Astrocyte of the spinal cord (primary cell): ENCODE data around the gene CLTCL1.

Source experiments
- DNase-seq: peaks from one replicate; pipeline ENCODE4 v3.0.0; 2011; ENCODE audit warnings: low read depth, low spot score
- H3K4me3 ChIP-seq: 2 replicates; pipeline ENCODE4 v1.5.1; 2011; ENCODE audit warnings: low read depth, mild to moderate bottlenecking, low read length, moderate library complexity
- in situ Hi-C: cut with HindIII; loops from 2 replicates; pipeline ENCODE4 v1.10.0; 2017; ENCODE audit warnings: low sequenced_read_pairs
- TF ChIP-seq, protein P1 (sequence below): IDR thresholded peaks from 2 replicates; pipeline ENCODE4 v1.5.1; 2012; ENCODE audit warnings: low read depth, mild to moderate bottlenecking, low read length, inconsistent platforms

CLTCL1 gene

DNA sequence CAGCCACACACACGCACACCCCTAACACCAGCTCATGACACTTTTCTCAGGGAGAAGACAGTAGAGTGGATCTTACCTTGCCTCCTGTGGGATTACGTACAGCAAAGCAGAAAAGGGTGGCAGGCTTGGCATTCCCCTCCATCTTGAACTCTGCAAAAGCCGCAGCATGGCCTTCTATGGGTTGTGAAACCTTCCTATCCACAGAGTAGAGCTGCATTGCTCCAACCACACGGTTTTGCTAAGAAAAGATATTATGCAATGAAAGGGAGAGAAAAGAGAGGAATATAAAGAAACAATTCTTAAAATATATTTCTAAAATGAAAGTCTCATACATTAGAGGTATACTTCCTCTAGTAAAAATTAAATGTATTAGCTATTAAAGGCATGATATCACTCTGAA, 48.8 kb downstream of the CLTCL1 start:
- DNase-seq: no peak
- in situ Hi-C loops: no loop called here
- H3K4me3 ChIP-seq: no peak overlapping the region
- TF ChIP-seq, protein P1, sequence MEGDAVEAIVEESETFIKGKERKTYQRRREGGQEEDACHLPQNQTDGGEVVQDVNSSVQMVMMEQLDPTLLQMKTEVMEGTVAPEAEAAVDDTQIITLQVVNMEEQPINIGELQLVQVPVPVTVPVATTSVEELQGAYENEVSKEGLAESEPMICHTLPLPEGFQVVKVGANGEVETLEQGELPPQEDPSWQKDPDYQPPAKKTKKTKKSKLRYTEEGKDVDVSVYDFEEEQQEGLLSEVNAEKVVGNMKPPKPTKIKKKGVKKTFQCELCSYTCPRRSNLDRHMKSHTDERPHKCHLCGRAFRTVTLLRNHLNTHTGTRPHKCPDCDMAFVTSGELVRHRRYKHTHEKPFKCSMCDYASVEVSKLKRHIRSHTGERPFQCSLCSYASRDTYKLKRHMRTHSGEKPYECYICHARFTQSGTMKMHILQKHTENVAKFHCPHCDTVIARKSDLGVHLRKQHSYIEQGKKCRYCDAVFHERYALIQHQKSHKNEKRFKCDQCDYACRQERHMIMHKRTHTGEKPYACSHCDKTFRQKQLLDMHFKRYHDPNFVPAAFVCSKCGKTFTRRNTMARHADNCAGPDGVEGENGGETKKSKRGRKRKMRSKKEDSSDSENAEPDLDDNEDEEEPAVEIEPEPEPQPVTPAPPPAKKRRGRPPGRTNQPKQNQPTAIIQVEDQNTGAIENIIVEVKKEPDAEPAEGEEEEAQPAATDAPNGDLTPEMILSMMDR: no peak

DNA sequence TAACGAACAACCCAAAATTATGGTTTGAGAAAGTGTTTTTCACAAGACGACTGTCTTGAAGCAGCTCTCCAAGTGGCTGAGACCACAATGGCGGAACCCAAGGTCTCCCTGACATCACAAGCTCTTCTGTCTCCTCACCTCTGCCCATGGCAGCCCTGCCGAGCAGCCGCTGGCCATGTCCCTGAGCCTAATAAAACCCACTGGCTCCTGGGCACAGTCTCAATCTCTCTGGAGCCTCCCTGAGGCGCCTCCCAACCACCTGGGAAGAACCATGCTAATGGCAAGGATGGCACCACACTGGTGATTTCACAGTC, 50.0 kb downstream of the CLTCL1 start:
- TF ChIP-seq, protein P1: no peak
- in situ Hi-C loops: no loop called here
- no peak overlapping the region for H3K4me3 ChIP-seq
- no peak for DNase-seq

DNA sequence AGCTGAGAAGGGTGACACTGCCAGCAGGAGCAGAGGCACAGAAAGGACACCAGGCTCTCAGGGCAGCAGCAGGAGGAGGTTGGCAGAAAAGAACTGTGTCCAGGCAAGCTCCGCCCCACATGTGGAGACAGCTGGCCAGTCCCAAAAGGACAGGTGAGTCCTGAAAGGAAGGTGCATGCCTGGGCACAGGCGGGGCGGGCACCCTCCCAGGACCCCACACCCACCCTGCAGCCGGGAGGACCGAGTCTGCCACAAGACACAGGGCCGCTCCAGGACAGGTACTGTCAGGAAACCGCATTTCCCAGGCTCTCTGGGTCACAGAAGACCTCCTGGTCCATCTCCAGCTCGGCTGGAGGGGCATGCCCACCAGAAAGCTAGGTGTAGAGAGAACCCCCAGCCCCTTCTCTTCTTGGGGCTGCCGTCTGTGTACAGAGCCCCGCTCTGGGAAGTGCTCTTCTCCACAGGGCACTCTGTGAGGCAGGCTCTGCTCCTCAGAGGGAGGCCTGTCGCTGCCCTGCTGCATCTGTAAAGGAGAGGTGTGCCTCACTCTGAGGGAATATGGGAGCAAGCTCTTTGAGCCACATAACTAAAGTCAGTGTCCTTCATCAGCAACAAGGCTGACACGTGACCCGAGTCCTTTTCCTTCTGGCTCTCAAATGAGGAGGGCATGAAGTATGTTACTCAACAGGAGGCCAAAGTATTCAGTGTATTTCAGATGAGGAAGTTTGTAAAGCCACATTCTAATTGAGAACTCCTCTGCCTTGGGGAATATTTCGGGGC, 50.5 kb downstream of the CLTCL1 start:
- no peak overlapping the region for H3K4me3 ChIP-seq
- TF ChIP-seq, protein P1: no peak
- DNase-seq: no peak

DNA sequence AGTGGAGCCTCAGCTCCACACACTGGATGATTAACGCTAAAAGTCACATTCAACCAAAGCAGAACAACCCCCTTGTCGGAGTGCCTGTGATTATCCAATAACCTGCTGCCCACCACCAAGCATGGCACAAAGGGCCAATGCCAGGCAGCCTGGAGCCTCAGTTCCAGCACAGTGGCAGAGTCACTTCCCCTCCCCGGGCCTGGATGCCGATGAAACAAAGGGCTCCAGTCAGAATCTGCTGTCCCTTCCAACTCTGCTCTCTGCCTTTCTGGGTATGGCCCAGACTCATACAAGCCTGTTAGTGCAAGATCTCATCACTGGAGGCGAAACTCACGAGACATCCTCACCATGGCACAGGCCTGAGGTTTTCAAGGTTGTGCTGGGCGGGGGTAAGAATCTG, 52.1 kb downstream of the CLTCL1 start:
- DNase-seq: no peak
- TF ChIP-seq, protein P1: no peak
- H3K4me3 ChIP-seq: no peak overlapping the region
- in situ Hi-C loops: no loop called here

More for the DNA sequence above, 50.5 kb downstream of the CLTCL1 start:
- in situ Hi-C loops: no loop called here

DNA sequence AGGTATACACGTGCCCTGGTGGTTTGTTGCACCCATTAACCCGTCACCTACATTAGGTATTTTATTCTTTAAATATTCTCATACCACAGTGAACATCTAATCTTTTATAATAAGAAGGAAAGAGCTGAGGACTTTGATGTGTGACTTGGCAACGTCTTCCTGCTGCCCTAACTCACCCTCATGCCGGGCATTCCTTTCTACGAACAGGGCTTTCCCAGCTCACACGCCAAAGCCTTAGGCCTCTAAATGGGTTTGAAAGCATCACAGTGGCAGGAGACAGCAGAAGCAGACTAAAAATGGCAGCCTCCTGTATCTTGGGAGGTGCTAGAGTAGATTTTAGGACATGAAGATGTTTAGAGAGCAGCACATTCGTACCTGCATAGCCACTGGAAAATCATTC, 52.6 kb downstream of the CLTCL1 start:
- no peak overlapping the region for H3K4me3 ChIP-seq
- in situ Hi-C loops: no loop called here
- no peak for DNase-seq
- TF ChIP-seq, protein P1: no peak

DNA sequence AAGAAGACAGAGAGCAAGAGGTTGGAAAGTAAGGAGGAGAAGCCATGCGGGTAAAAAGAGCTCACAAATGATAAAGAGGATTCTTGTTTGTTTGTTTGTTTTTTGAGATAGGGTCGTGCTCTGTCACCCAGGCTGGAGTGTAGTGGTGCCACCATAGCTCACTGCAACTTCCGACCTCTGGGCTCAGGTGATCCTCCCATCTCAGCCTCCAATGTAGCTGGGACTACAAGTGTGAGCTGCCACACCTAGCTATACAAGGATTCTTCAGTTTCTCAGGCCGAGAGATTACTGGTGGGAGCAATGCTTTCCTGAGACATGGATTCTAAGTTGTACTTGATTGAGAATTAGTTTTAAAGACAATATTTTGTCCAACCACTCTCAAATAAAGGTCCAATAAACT, 55.6 kb downstream of the CLTCL1 start:
- no peak overlapping the region for H3K4me3 ChIP-seq
- TF ChIP-seq, protein P1: no peak
- no peak for DNase-seq
- in situ Hi-C loops: no loop called here
